SJCRH30 (cell line): Measurements from ENCODE around the gene NKX2-1. TPM values are rescaled to one million over a fixed set of nuclear protein-coding genes. Genes with fewer than 3 reads are reported as not detected.

ENCODE experiments used
- total RNA-seq: library from RNA; depleted of rRNA; stranded (reverse); fragments of >200 nt; shearing (Covaris generic); gene quantifications from 2 replicates; pipeline ENCODE4 v1.2.3, GENCODE V29; 2014; rRNA removed

Gene NKX2-1
- total RNA-seq, 1 experiment from 2014 or later, result not detected

Other genes starting within 250 kb of the NKX2-1 start
- 24.4 and 28.2 TPM in 2 replicates for gene MBIP, start 199.6 kb downstream of the NKX2-1 start, total RNA-seq
- not detected in 2 replicates for gene NKX2-8, start 62.4 kb upstream of the NKX2-1 start, total RNA-seq
- gene PAX9, start 141.6 kb upstream of the NKX2-1 start, total RNA-seq, result not detected in 2 replicates